T-helper 2 cell treated with Interferon-gamma antibody and Interleukin-4, amounts not matched to agents 100 ng/mL and 5 ng/mL, for 36 hours (primary cell): ENCODE results near the gene GAPVD1. TPM values are rescaled to one million over a fixed set of nuclear protein-coding genes. Genes with fewer than 3 reads are reported as not detected.

Experiments
- intact Hi-C: fragments of 100-400 bp; cut with micrococcal nuclease; formaldehyde crosslinking; loops from one replicate; pipeline ENCODE4 v1.15.1; 2023
- total RNA-seq: library from RNA; stranded (reverse); gene quantifications from 2 replicates; pipeline ENCODE4 v1.2.3, GENCODE V29; 2022

GAPVD1 gene
- total RNA-seq, 1 donor from 2014 or later = 49.4 TPM

DNA sequence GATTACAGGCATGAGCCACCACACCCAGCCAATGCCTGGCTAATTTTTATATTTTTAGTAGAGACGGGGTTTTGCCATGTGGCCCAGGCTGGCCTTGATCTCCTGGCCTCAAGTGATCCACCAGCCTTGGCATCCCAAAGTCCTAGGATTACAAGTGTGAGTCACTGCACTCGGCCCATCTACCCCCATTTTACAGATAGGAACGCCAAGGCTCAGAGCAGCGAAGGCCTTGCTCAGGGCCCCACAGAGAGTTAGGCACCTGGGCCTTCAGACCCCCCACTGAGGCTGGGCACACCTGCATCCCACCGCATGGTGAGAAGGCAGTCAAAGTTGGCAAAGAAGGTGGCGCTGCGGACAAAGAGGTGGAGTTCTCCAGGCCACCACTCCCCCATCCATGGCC lies 143.1 kb downstream of the GAPVD1 start:
- intact Hi-C loops = loop anchor here (5.0 kb wide), 1 partner anchor 1088 kb away; no protein-coding TSS in a partner anchor

DNA sequence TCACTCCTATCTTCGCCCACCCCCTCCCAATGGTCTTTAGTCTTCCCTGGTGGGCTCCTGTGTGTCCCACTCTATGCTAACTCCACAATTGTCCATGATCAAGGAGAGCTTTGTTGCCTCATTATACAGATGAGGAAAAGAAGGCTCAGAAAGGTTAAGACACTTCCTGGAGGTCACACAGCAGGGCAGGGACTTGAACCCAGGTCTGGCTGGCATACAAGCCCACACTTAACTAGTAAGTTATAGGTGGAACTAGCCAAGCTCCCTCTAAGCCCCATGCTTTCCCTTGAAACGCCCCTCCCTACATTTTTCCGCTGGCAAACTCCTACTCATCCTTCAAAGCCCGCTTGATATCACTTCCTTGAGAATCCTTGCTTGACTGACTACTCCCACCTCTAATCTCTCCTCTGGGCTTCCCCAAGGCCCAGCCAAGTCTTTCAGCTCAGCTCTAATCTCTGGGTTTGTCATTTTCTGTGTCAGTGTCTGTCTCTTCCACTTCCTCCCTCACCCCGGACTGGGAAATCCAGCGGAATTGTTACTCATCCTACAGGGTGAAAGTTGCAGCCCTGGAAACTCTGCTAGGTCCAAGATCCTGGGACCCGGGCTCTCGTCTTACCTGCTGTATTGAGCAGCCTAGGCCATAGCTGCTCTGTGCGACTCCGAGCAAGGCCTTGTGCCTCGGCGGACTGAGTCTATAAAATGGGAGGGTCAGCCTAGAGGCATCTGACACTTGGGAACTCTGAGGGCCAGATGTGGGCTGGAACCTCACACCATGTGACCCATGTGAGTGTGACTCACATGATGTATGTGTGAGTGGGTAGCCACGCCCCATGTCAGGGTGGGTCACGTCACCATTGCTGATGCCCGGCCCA lies 144.5 kb downstream of the GAPVD1 start:
- intact Hi-C loops = loop anchor here (5.0 kb wide), 1 partner anchor 1086 kb away; no protein-coding TSS in a partner anchor

DNA sequence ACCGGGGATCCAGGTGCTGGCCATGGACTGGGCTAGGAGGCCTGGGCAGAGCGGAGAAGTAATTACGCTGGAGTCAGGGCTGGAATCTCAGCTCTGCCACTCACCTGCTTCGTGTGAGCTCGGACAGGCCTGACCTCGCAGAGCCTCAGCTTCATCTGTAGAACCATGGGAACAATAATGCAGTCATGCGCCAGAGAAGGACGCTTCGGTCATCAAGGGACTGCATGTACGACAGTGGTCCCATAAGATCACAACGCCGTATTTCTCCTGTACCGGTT lies 145.1 kb downstream of the GAPVD1 start:
- intact Hi-C loops = loop anchor here (5.0 kb wide), 1 partner anchor 1086 kb away; no protein-coding TSS in a partner anchor

DNA sequence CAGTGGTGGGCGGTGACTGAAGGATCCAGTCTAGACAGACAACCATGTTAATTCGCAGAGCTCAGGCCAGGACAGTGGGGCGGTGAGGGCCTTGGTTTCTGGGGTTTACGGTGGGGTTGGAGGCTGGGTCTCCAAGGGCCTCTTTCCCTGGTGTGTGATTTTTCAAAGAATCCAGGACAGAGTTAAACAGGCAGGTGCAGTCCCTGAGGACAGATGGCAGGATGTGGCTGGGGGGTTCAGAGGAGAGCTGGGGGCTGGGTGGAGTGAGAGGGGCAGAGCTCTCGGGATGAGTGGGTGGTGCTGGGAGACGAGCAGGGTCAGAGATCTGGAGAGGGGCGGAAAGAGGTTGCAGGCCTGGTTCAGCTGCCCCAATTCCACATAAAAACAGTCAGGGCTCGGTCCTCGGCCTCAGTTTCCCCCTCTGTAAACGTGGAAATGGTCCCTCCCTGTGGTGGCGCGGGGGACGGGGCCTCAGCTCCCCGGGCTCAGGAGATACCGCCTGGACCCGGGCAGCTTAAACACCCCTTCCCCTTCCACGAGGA lies 145.9 kb downstream of the GAPVD1 start:
- intact Hi-C loops = loop anchor here (5.0 kb wide), 1 partner anchor 1085 kb away; no protein-coding TSS in a partner anchor

GRCh38 chr9:125407974-125408900 lies 146.6 kb downstream of the GAPVD1 start:
- intact Hi-C loops = loop anchor here (1.0 to 5.0 kb wide), 3 partner anchors 225 to 1084 kb away; no protein-coding TSS in a partner anchor

GRCh38 chr9:125409217-125409636 lies 147.6 kb downstream of the GAPVD1 start:
- intact Hi-C loops = loop anchor here (2.0 to 5.0 kb wide), 2 partner anchors 224 to 1083 kb away; no protein-coding TSS in a partner anchor

DNA sequence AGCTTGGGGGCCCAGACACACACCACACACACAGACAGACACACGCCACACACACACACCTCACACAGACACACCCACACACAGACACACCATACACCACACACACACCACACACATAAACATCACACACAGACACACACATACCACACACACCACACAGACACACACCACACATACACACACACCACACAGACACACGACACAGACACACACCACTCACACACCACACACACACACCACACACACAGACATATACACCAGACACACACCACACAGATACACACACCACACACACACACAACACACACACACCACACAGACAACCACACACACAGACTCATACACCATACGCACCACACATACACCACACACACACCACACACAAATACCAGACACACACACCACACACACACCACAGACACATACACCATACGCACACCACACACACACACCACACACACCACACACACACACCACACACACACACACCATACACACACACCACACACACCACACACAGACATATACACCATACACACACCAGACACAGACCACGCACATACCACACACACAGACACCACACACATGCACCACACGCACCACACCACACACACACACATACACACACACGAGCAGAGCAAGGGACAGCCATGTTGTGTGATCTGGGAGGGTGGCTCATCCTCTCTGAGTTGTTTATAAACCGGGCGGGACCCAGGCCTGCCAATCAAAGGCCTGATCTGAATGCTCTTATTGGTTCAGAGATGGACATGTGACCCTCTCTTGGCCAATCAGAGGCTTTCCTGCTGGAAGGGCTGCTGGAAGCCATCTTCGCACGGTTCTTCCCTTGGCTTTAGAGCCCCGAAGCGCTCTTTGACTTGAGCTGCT lies 148.3 kb downstream of the GAPVD1 start:
- intact Hi-C loops = loop anchor here (2.0 to 5.0 kb wide), 2 partner anchors 223 to 1082 kb away; no protein-coding TSS in a partner anchor

DNA sequence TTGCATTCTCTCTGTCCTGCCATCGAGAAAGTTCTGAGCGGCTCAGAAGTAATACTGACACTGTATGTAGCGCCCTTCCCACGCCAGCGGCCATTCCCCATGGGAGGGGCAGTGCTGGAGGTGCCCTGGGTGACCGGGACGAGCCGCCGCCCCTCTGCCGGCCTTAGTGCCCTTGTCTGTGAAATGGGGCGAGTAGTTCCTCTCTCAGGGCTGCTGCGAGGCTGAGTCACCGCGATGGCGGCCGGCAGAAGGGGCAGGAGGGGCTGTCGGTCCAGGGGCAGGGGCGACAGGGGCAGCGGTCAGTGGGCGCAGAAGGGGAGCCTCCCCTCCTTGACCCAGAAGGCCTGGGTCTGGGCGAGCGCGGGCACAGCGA lies 148.9 kb downstream of the GAPVD1 start:
- intact Hi-C loops = no loop called here

DNA sequence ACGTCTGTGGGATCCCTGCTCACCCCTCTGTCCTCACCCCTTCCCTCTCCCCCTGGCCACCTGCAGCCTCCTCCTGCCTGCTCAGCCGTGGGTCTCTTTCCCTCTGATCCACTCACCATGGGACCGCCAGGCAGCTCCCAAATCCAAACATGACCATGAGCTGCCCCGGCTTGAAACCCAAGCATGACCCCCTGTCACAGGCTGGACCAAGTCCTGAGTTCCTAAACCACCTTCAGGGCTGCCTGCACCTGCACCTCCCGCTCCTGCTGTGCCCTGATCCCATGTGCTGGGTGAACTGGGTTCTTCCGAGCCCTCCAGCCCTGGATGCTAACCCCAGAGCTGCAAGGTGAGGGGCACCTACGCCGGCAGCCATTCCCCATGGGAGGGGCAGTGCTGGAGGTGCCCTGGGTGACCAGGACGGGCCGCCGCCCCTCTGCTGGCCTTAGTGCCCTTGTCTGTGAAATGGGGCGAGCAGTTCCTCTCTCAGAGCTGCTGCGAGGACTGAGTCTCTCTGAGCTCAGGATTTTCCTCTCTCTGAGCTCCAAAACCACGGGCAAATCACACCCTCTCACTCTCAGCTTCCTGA lies 149.6 kb downstream of the GAPVD1 start:
- intact Hi-C loops = no loop called here

- intact Hi-C loops = no loop called here
These were observed 150.5 kb downstream of the GAPVD1 start for GRCh38 chr9:125412166-125412565.

GRCh38 chr9:125413579-125413978 lies 152.0 kb downstream of the GAPVD1 start:
- intact Hi-C loops = no loop called here

- intact Hi-C loops = no loop called here
These were observed 154.2 kb downstream of the GAPVD1 start for GRCh38 chr9:125415583-125416460.

GRCh38 chr9:125416517-125416916 lies 154.9 kb downstream of the GAPVD1 start:
- intact Hi-C loops = no loop called here

Other genes with a start within 250 kb of the GAPVD1 start
- 12.2 and 14.1 TPM in 2 replicates for gene SCAI, start 118.3 kb upstream of the GAPVD1 start, total RNA-seq
- 50.6 and 57.1 TPM in 2 replicates for gene PPP6C, start 72.0 kb upstream of the GAPVD1 start, total RNA-seq
- 19.2 and 19.8 TPM in 2 replicates for gene RABEPK, start 61.3 kb upstream of the GAPVD1 start, total RNA-seq
- gene HSPA5, start 20.5 kb upstream of the GAPVD1 start, total RNA-seq = 274 and 277 TPM in 2 replicates